H1 (cell line): Measurements from ENCODE around the gene CPE. TPM values are rescaled to one million over a fixed set of nuclear protein-coding genes. Genes with fewer than 3 reads are reported as not detected.

ENCODE experiments used
- JUND ChIP-seq: IDR thresholded peaks from 2 replicates; pipeline ENCODE4 v1.6.1; 2011; ENCODE audit warnings: mild to moderate bottlenecking, improper control_type of control experiment, low read length
- NANOG ChIP-seq: IDR thresholded peaks from 2 replicates; pipeline ENCODE4 v1.6.1; 2011; ENCODE audit warnings: low read length, low read depth, mild to moderate bottlenecking, inconsistent platforms; ENCODE audit not compliant: insufficient read depth, poor library complexity, severe bottlenecking
- NRF1 ChIP-seq: IDR thresholded peaks from 2 replicates; pipeline ENCODE4 v1.6.1; 2011; ENCODE audit warnings: mild to moderate bottlenecking, low read depth, low read length, improper control_type of control experiment
- RAD21 ChIP-seq, 2 experiments: IDR thresholded peaks in 1 of 2; conservative IDR thresholded peaks in 1 of 2; 2 replicates each; pipeline ENCODE4 v1.6.1; 2011; ENCODE audit warnings: low read depth in 2 of 2, low read length in 2 of 2, improper control_type of control experiment in 1 of 2, inconsistent platforms in 1 of 2, mild to moderate bottlenecking in 1 of 2, moderate library complexity in 1 of 2
- SIN3A ChIP-seq, 2 experiments: IDR thresholded peaks in 1 of 2; conservative IDR thresholded peaks in 1 of 2; 2 replicates each; pipeline ENCODE4 v1.6.1; 2011 to 2012; ENCODE audit warnings: low read length in 2 of 2, improper control_type of control experiment in 1 of 2, low read depth in 1 of 2, mild to moderate bottlenecking in 1 of 2
- TAF1 ChIP-seq: IDR thresholded peaks from 2 replicates; pipeline ENCODE4 v1.6.1; 2011; ENCODE audit warnings: mild to moderate bottlenecking, low read depth, low read length
- polyA plus RNA-seq, 7 experiments: library from polyadenylated mRNA; depleted of rRNA in 3 of 7; stranded (reverse) in 5 of 7; unstranded in 2 of 7; fragments of >200 nt in 5 of 7; fragments of 200-250 nt in 2 of 7; gene quantifications; 1 replicate in 5 of 7; 2 replicates in 1 of 7; 4 replicates in 1 of 7; pipeline versions ENCODE4 v1.2.1 to v1.2.3, GENCODE V29; 2011 to 2013; ENCODE audit warnings: missing spikeins in 2 of 7, mixed read lengths in 2 of 7
- total RNA-seq: library from RNA; stranded (reverse); fragmentation: NEBNext Ultra II Directional; extraction: Animal tissue kit (Norgen Biotek cat#: 25700); gene quantifications from 2 replicates; pipeline ENCODE4 v1.2.1, GENCODE V29; 2021

CPE gene
- total and polyA plus RNA-seq, 2 of the 8 experiments (the other 6 are each of a cell fraction or from before 2014, with no cell fraction given): 9.4 to 10.2 TPM

DNA sequence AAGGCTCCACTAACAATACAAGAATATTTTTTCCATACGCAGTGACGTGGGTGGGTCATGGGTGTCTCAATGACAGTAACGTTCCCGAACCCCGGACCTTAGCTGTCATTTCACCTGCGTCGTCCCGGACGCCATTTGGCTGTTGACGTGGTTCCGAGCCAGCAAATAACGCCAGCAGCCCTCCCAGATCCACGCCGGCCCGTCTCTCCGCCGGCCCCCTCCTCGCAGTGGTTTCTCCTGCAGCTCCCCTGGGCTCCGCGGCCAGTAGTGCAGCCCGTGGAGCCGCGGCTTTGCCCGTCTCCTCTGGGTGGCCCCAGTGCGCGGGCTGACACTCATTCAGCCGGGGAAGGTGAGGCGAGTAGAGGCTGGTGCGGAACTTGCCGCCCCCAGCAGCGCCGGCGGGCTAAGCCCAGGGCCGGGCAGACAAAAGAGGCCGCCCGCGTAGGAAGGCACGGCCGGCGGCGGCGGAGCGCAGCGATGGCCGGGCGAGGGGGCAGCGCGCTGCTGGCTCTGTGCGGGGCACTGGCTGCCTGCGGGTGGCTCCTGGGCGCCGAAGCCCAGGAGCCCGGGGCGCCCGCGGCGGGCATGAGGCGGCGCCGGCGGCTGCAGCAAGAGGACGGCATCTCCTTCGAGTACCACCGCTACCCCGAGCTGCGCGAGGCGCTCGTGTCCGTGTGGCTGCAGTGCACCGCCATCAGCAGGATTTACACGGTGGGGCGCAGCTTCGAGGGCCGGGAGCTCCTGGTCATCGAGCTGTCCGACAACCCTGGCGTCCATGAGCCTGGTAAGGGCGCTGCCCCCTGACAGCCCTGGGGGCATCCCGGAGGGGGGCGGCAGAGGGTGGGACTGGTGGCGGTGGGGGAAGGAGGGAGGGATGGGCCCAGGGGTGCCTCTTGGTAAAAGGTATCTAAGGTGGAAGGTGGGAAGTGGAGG lies at the start of gene CPE (continued):
- peak; percentile 87 for TF ChIP-seq TAF1
- TF ChIP-seq SIN3A (conservative IDR thresholded peaks at IDR 0.05 in 1 of 2, IDR thresholded peaks at IDR 0.05 in 1 of 2; ENCODE audit: low read depth in 1 of 2, low read length in 2 of 2): 0 out of 4 replicates have a peak, but pooled peaks of 1 of the 2 experiments have one; percentile 61
- no peak for TF ChIP-seq NANOG
- no peak for TF ChIP-seq NRF1
- peak in 1 of 2 experiments; percentile 35; a peak in 2 of 4 replicates for TF ChIP-seq RAD21 (IDR thresholded peaks at IDR 0.05 in 1 of 2, conservative IDR thresholded peaks at IDR 0.05 in 1 of 2; ENCODE audit: low read depth in 2 of 2, low read length in 2 of 2)
- 0 out of 2 replicates have a peak, but pooled peaks have one; percentile 75 for TF ChIP-seq JUND
